ENCODE measurements around the gene SGCD. TPM values are rescaled to one million over a fixed set of nuclear protein-coding genes. Genes with fewer than 3 reads are reported as not detected.

Gene SGCD
- total RNA-seq, 3 donors from 2014 or later = 3.1 to 15.4 (median 6.2) TPM

DNA sequence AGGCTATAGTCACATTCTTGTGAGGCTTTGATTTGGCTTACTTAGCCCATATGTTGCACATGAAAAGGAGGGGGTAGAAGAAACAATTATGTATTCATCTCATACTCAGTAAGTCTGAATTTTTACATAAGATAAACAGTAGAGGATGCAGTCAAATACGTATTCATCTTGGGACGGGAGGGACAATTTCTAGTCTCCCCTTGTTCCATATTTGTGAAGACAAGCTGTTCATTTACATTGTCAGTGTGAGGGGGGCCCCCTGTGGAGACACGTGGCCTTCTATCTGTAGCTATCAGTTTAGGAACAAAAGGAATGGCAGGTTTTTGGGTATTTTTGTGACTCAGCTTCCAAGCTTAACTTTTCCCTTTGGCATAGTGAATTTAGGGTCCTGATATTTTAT lies 474.0 kb downstream of the SGCD start:
- Histone ChIP-seq H3K36me3 (no peaks in the 10 kb centered on the region), H3K4me3 (no peak overlapping the region), H3K9me3 (no peaks in the 10 kb centered on the region), H3K4me1 (no peaks in the 10 kb centered on the region), H3K27me3 (no peaks in the 10 kb centered on the region), H3K27ac (no peak overlapping the region)
- DNase-seq (ENCODE audit: low spot score in 2 of 2) = no peak
- TF ChIP-seq, protein P1, sequence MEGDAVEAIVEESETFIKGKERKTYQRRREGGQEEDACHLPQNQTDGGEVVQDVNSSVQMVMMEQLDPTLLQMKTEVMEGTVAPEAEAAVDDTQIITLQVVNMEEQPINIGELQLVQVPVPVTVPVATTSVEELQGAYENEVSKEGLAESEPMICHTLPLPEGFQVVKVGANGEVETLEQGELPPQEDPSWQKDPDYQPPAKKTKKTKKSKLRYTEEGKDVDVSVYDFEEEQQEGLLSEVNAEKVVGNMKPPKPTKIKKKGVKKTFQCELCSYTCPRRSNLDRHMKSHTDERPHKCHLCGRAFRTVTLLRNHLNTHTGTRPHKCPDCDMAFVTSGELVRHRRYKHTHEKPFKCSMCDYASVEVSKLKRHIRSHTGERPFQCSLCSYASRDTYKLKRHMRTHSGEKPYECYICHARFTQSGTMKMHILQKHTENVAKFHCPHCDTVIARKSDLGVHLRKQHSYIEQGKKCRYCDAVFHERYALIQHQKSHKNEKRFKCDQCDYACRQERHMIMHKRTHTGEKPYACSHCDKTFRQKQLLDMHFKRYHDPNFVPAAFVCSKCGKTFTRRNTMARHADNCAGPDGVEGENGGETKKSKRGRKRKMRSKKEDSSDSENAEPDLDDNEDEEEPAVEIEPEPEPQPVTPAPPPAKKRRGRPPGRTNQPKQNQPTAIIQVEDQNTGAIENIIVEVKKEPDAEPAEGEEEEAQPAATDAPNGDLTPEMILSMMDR (IDR thresholded peaks at IDR 0.05) = no peak
- no peak for TF ChIP-seq POLR2AphosphoS5 (IDR thresholded peaks at IDR 0.05)
- TF ChIP-seq POLR2A (IDR thresholded peaks at IDR 0.05) = no peak
- intact Hi-C loops (cut with DNase I; ENCODE audit: low total_unique reads) = no loop called here

DNA sequence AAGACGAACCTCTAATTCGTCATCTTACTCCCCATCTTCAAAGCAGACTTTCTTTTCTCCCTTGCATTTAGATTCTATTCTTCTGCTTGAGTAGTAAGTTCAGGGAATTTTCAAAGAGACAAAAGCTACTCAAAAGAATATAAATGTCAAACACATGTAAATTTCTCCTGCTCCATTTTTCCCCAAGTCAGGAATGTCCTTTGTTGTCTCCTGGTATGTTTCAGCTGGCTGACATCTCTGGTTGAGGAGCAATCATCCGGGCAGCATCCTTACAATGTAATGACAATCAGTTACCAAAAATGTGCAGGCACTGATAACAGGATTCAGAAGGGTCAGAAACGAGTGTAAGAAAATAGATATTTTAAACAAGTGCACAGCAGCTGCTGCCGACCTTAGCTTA lies 475.5 kb downstream of the SGCD start:
- Histone ChIP-seq H3K36me3 (no peaks in the 10 kb centered on the region), H3K9me3 (no peaks in the 10 kb centered on the region), H3K27ac (no peak overlapping the region), H3K4me1 (no peaks in the 10 kb centered on the region), H3K4me3 (no peak overlapping the region), H3K27me3 (no peaks in the 10 kb centered on the region)
- no peak for DNase-seq (ENCODE audit: low spot score in 2 of 2)
- TF ChIP-seq, protein P1 (IDR thresholded peaks at IDR 0.05) = no peak
- TF ChIP-seq POLR2A (IDR thresholded peaks at IDR 0.05) (no peak), POLR2AphosphoS5 (IDR thresholded peaks at IDR 0.05) (no peak)
- intact Hi-C loops (cut with DNase I; ENCODE audit: low total_unique reads) = no loop called here

DNA sequence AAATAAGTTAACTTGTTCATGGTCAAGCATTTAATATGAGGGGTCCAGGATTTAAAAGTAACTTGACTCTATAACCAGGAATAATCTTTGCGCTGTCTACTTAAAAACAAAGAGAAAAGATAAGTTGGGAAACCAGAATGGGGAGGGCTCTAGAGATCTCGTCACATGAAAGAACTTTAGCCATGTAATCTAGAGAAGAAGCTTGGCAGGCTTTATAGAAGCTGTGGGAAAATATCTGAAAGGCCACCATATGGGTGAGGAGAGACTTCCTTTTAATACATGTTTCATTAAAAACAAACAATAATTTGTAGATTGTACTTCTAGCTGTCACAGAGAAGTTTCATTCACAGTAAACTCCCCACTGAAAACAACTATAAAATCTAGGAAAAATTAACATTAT lies 476.4 kb downstream of the SGCD start:
- no peak for DNase-seq (ENCODE audit: low spot score in 2 of 2)
- no peaks in the 10 kb centered on the region for H3K27me3 ChIP-seq
- H3K27ac ChIP-seq = no peak overlapping the region
- no peak for TF ChIP-seq POLR2A (IDR thresholded peaks at IDR 0.05)
- TF ChIP-seq POLR2AphosphoS5 (IDR thresholded peaks at IDR 0.05) = no peak
- TF ChIP-seq, protein P1 (IDR thresholded peaks at IDR 0.05) = no peak
- H3K36me3 ChIP-seq = no peaks in the 10 kb centered on the region
- intact Hi-C loops (cut with DNase I; ENCODE audit: low total_unique reads) = no loop called here
- no peak overlapping the region for H3K4me3 ChIP-seq
- H3K9me3 ChIP-seq = no peaks in the 10 kb centered on the region
- no peaks in the 10 kb centered on the region for H3K4me1 ChIP-seq

DNA sequence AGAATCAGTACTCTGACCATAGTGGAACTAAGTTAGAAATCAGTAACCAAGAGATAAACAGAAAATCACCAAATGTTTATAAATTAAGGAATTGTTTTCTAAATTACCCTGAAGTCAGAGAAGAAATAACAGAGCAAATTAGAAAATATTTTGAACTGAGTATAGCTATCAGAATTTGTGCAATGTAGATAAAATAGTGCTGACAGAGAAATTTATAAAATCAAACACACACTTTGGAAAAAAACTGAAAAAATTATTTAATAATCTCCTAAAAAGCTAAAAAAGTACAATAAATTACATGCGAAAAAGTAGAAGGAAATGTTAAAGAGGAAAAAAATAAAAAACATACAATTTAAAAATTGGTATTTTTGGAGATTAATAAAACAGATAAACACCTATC lies 486.0 kb downstream of the SGCD start:
- TF ChIP-seq, protein P1 (IDR thresholded peaks at IDR 0.05) = no peak
- TF ChIP-seq POLR2A (IDR thresholded peaks at IDR 0.05) = no peak
- TF ChIP-seq POLR2AphosphoS5 (IDR thresholded peaks at IDR 0.05) = no peak
- no peak overlapping the region for H3K4me3 ChIP-seq
- no peak overlapping the region for H3K27ac ChIP-seq
- intact Hi-C loops (cut with DNase I; ENCODE audit: low total_unique reads) = no loop called here
- no peak for DNase-seq (ENCODE audit: low spot score in 2 of 2)
- no peaks in the 10 kb centered on the region for H3K4me1 ChIP-seq
- no peaks in the 10 kb centered on the region for H3K36me3 ChIP-seq
- H3K27me3 ChIP-seq = no peaks in the 10 kb centered on the region
- no peaks in the 10 kb centered on the region for H3K9me3 ChIP-seq

DNA sequence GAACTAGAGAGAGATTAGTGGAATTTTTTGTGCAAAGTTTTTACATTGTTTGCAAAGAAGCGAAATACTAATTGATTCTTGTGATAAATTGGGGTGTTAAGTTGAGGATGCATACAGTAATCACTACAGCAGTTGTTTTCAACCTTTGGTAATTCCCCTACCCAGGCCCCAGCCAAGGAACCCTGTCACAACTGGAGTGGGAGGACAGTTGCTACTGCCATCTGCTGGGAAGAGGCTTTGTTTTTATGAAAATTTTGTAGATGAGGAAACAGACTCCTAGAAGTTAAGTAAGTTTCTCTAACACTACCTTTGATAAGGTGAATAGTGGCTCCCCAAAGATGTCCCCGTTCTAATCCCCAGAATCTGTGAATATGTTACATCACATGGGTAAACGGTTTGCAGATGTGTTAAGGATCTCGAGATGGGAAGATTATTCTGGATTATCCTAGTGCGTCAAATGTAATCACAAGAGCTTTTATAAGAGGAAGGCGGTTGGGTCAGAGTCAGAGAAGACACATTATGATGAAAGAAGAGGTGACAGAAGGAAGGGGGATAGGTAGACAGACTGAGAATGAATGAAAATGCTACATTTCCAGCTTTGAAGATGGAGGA lies 489.1 kb downstream of the SGCD start:
- Histone ChIP-seq H3K9me3 (no peaks in the 10 kb centered on the region), H3K27ac (no peak overlapping the region), H3K36me3 (no peaks in the 10 kb centered on the region), H3K4me1 (no peaks in the 10 kb centered on the region), H3K27me3 (no peaks in the 10 kb centered on the region), H3K4me3 (no peak overlapping the region)
- intact Hi-C loops (cut with DNase I; ENCODE audit: low total_unique reads) = no loop called here
- no peak for DNase-seq (ENCODE audit: low spot score in 2 of 2)
- TF ChIP-seq, protein P1 (IDR thresholded peaks at IDR 0.05) = no peak
- TF ChIP-seq POLR2AphosphoS5 (IDR thresholded peaks at IDR 0.05) (no peak), POLR2A (IDR thresholded peaks at IDR 0.05) (no peak)
